Erythroblast (primary cell): Measurements from ENCODE around the gene TCP11L1.

ENCODE experiments used
- GATA1 ChIP-seq: IDR thresholded peaks from 2 replicates; pipeline ENCODE4 v1.6.1; 2011; ENCODE audit warnings: low read depth, mild to moderate bottlenecking, control low read depth, low read length, moderate library complexity
- POLR2A ChIP-seq: IDR thresholded peaks from 2 replicates; pipeline ENCODE4 v1.6.1; 2011; ENCODE audit warnings: mild to moderate bottlenecking, low read length

GRCh38 chr11:33083918-33084317 lies 44.5 kb downstream of the TCP11L1 start:
- TF ChIP-seq POLR2A (no peak), GATA1 (no peak)
